Subcutaneous abdominal adipose tissue (tissue), 5 donors: ENCODE measurements around the gene ARHGEF19.

Experiments
- H3K27ac ChIP-seq: one replicate; pipeline ENCODE4 v1.7.0; 2013; ENCODE audit warnings: low read depth, mild to moderate bottlenecking, inconsistent platforms, low read length, moderate library complexity
- H3K27me3 ChIP-seq, 5 donors: one replicate each; pipeline ENCODE4 v1.7.0; 2013; ENCODE audit warnings: low read length in 5 of 5, inconsistent platforms in 1 of 5; ENCODE audit not compliant: control insufficient read depth in 5 of 5, insufficient read depth in 4 of 5
- H3K36me3 ChIP-seq, 5 donors: one replicate each; pipeline ENCODE4 v1.7.0; 2013; ENCODE audit warnings: low read length in 5 of 5; ENCODE audit not compliant: control insufficient read depth in 5 of 5, insufficient read depth in 5 of 5
- H3K4me1 ChIP-seq, 5 donors: one replicate each; pipeline ENCODE4 v1.7.0; 2013; ENCODE audit warnings: low read length in 5 of 5, mild to moderate bottlenecking in 3 of 5, moderate library complexity in 1 of 5; ENCODE audit not compliant: control insufficient read depth in 5 of 5, insufficient read depth in 5 of 5
- H3K4me3 ChIP-seq, 5 donors: one replicate each; pipeline ENCODE4 v1.7.0; 2013; ENCODE audit warnings: low read length in 5 of 5, low read depth in 1 of 5
- H3K9ac ChIP-seq, 5 donors: one replicate each; pipeline ENCODE4 v1.7.0; 2013; ENCODE audit warnings: low read length in 5 of 5, mild to moderate bottlenecking in 4 of 5, moderate library complexity in 3 of 5
- H3K9me3 ChIP-seq, 5 donors: one replicate each; pipeline ENCODE4 v1.7.0; 2013; ENCODE audit warnings: low read length in 5 of 5; ENCODE audit not compliant: control insufficient read depth in 5 of 5
- donor health status: healthy.
- donor health status: healthy.
- donor health status: healthy.
- donor health status: healthy.
- donor health status: healthy.

The ARHGEF19 gene

GRCh38 chr1:16161717-16162116, 50.7 kb downstream of the ARHGEF19 start:
- Histone ChIP-seq H3K36me3 (no peaks in the 10 kb centered on the region), H3K4me3 (no peak overlapping the region), H3K9me3 (no peaks in the 10 kb centered on the region), H3K27ac (no peak overlapping the region), H3K9ac (no peak overlapping the region), H3K4me1 (peaks cover 0 to 6% (median 2%) of the 10 kb centered on the region in 5 donors), H3K27me3 (peaks cover 0 to 4% (median 0%) of the 10 kb centered on the region in 5 donors)

- H3K9me3 ChIP-seq, result no peaks in the 10 kb centered on the region
- H3K36me3 ChIP-seq, result no peaks in the 10 kb centered on the region
- peaks cover 0 to 4% (median 0%) of the 10 kb centered on the region in 5 donors for H3K27me3 ChIP-seq
- H3K4me1 ChIP-seq, result peaks cover 0 to 28% (median 22%) of the 10 kb centered on the region in 5 donors
- no peak overlapping the region for H3K9ac ChIP-seq
- H3K27ac ChIP-seq, result no peak overlapping the region
- H3K4me3 ChIP-seq, result no peak overlapping the region
Observed at GRCh38 chr1:16158993-16159831, 53.2 kb downstream of the ARHGEF19 start.

DNA sequence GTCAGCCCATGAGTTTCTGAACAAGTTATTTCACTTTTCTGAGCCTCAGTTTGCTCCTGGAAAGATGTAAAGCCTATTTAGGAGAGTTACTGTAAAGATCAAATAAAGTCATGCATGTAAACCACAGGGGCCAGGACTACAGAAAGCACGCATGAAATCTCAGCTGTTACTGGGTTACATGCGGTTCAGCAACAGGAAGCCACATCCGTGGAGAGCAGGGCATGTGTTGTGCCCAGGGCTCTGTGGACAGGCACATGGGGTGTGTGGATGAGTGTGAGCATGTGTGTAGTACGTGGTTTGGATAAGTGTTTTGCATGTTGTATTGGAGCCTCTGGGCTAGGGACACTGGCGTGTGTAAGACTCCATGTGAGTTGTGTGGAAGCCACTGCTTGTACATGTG, 54.4 kb downstream of the ARHGEF19 start:
- Histone ChIP-seq H3K27ac (no peak overlapping the region), H3K27me3 (peaks cover 0 to 4% (median 0%) of the 10 kb centered on the region in 5 donors), H3K36me3 (no peaks in the 10 kb centered on the region), H3K9ac (no peak overlapping the region), H3K4me1 (peaks cover 0 to 40% (median 34%) of the 10 kb centered on the region in 5 donors), H3K4me3 (no peak overlapping the region), H3K9me3 (no peaks in the 10 kb centered on the region)

GRCh38 chr1:16156848-16157495, 55.5 kb downstream of the ARHGEF19 start:
- peaks cover 0 to 1% (median 0%) of the 10 kb centered on the region in 5 donors for H3K27me3 ChIP-seq
- H3K27ac ChIP-seq, result peak overlapping the region; percentile 73
- peak overlapping the region in 1 of 5 donors; percentile 38 for H3K9ac ChIP-seq
- peaks cover under 1 to 48% (median 40%) of the 10 kb centered on the region in 5 donors for H3K4me1 ChIP-seq
- no peak overlapping the region for H3K4me3 ChIP-seq
- H3K9me3 ChIP-seq, result no peaks in the 10 kb centered on the region
- no peaks in the 10 kb centered on the region for H3K36me3 ChIP-seq

- H3K4me1 ChIP-seq, result peaks cover 6 to 60% (median 52%) of the 10 kb centered on the region in 5 donors
- peak within 1 kb of the TSS; percentile 73 for H3K27ac ChIP-seq
- peak within 1 kb of the TSS; percentile 22 to 78 (median 71) for H3K4me3 ChIP-seq
- peak within 1 kb of the TSS; percentile 27 to 82 (median 63) for H3K9ac ChIP-seq
- no peaks in the 10 kb centered on the region for H3K9me3 ChIP-seq
- peaks cover 0 to under 1% (median 0%) of the 10 kb centered on the region in 5 donors for H3K27me3 ChIP-seq
- peaks cover 0 to 5% (median 0%) of the 10 kb centered on the region in 5 donors for H3K36me3 ChIP-seq
Observed at GRCh38 chr1:16155537-16156410, 56.7 kb downstream of the ARHGEF19 start, which contains the start of gene EPHA2. Gene EPHA2 (minus strand): TSS chr1:16156069. CDS start chr1:16155932, 137 bp downstream.

DNA sequence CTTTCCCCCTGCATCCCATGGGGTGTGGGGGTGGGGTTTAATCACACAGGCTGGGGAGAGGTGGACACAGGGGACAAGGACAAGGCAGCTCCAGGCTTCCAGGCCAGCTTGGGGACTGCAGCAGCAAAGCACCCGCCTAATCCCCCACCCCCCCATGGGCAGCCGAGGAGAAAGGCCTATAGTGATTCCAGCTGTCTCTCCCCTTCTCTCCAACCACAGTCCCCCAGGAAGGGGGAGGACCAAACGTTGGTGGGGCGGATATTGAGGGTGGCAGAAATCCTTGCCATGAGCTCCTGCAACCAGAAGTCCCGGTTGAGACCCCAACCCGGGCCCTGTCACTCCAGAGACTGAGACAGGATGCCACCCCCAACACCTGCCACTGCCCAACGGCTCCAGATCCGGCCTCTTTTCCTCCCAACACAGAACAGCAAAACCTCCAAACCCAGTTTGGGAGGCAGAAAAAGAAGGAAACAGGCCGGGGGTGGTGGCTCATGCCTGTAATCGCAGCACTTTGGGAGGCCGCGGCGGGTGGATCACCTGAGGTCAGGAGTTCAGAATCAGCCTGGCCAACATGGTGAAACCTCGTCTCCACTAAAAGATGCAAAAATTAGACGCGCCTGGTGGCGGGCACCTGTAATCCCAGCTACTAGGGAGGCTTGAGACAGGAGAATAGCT, 58.3 kb downstream of the ARHGEF19 start:
- H3K4me3 ChIP-seq, result peak overlapping the region; percentile 57 to 78 (median 71)
- peak overlapping the region in 4 of 5 donors; percentile 38 to 63 (median 61) for H3K9ac ChIP-seq
- peaks cover 0 to 19% (median 8%) of the 10 kb centered on the region in 5 donors for H3K36me3 ChIP-seq
- peaks cover 6 to 71% (median 64%) of the 10 kb centered on the region in 5 donors for H3K4me1 ChIP-seq
- H3K27ac ChIP-seq, result peak overlapping the region; percentile 73
- no peaks in the 10 kb centered on the region for H3K9me3 ChIP-seq
- H3K27me3 ChIP-seq, result peaks cover 0 to 3% (median 0%) of the 10 kb centered on the region in 5 donors

DNA sequence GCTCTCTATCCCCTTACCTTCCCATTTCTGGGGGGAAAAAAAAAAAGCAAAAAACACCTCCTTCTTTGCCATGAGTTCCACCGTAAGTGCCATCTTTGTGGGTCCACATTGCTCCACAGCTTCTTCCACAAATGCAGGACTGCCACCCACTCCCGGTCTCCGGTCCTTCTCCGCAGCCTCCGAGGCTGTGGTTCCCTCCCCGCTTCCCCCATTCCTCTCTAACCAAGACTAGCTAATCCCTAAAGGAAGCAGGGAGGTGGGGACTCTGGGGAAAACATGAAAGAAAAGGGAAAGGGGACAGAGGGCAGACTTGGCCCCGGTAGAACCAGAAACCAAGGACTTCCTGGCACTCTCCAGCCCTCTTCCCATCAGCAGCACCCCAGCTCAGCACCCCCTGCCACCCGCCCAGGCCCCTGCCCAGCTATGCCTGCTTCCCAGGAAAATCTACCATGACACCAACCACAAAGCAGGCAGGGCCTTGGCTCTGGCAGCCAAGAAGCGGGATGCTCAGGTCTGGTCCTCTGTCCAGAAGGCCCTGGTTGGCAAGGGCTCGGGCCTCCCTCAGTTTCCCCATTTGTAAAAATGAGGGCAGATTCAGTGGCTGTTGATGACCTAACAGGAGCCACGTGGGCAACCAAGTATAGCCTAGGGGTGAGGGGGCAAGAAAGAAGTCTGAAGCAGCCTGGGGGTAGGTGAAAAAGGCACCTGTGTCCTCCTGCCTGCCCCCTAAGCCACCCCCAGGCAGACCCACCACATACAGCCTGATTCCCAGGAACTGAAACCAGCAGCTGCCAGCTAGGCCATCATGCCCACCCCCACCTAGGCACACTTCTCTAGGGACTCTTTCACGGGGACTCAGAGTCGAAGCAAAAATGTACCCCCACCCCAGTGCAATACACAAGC, 59.1 kb downstream of the ARHGEF19 start:
- Histone ChIP-seq H3K4me3 (peak overlapping the region; percentile 57 to 78 (median 71)), H3K27ac (peak overlapping the region; percentile 73), H3K4me1 (peaks cover 6 to 71% (median 64%) of the 10 kb centered on the region in 5 donors)

DNA sequence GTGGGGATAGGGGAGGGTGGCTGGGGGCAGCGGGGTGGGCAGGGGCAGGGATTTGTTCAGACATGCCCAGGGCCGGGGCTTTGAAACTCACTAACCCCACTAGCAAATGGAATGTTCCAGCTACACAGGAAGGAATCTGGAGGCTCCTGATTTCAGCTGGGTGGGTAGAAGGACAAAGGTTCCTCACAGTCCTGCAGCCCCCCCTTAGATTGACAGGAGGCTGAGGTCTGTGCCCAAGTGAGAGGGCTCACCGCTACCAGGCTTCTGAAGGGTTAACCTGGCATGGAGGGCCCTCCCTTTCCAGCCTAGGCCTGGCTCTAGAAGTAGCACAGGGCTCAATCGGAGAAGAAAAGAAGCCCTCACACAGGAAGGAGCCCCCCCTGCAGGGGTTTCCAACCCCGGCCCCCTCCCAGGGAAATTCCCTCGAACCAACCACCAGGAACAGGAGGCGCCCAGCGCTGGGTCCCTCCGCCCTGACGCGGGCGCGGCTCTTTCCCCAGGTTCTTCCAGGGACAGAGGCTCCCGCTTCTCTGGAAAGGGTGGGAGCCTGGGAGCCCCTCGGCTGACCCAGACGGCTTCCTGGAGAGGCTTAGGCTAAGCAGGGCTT, 59.9 kb downstream of the ARHGEF19 start:
- peak overlapping the region in 4 of 5 donors; percentile 32 to 78 (median 73) for H3K4me3 ChIP-seq
- peaks cover 0 to 3% (median 0%) of the 10 kb centered on the region in 5 donors for H3K27me3 ChIP-seq
- H3K36me3 ChIP-seq, result peaks cover 0 to 31% (median 22%) of the 10 kb centered on the region in 5 donors
- H3K9me3 ChIP-seq, result no peaks in the 10 kb centered on the region
- H3K9ac ChIP-seq, result peak overlapping the region in 3 of 5 donors; percentile 52 to 62 (median 60)
- H3K27ac ChIP-seq, result peak overlapping the region; percentile 73
- H3K4me1 ChIP-seq, result peaks cover 6 to 76% (median 64%) of the 10 kb centered on the region in 5 donors

More for the DNA sequence above, 59.1 kb downstream of the ARHGEF19 start:
- Histone ChIP-seq H3K27me3 (peaks cover 0 to 3% (median 0%) of the 10 kb centered on the region in 5 donors), H3K36me3 (peaks cover 0 to 27% (median 16%) of the 10 kb centered on the region in 5 donors), H3K9ac (peak overlapping the region in 4 of 5 donors; percentile 8 to 62 (median 56)), H3K9me3 (no peaks in the 10 kb centered on the region)
